OCI-LY1 (cell line): ENCODE data around the gene BCL7B.

Experiments used
- EZH2 ChIP-seq: fragments of 200-600 bp; sonication (generic), shearing (Covaris generic); IDR thresholded peaks from 2 replicates; pipeline ENCODE4 v1.8.0; 2017; ENCODE audit warnings: borderline replicate concordance, mixed run types, mild to moderate bottlenecking, antibody characterized with exemption, low read length, moderate library complexity, mixed read lengths
- TF ChIP-seq, protein P1 (sequence below): fragments of 200-600 bp; sonication (generic), shearing (Covaris generic); IDR thresholded peaks from 2 replicates; pipeline ENCODE4 v1.5.1; 2017; ENCODE audit warnings: mild to moderate bottlenecking, antibody characterized with exemption, low read length, moderate library complexity, mixed read lengths

DNA sequence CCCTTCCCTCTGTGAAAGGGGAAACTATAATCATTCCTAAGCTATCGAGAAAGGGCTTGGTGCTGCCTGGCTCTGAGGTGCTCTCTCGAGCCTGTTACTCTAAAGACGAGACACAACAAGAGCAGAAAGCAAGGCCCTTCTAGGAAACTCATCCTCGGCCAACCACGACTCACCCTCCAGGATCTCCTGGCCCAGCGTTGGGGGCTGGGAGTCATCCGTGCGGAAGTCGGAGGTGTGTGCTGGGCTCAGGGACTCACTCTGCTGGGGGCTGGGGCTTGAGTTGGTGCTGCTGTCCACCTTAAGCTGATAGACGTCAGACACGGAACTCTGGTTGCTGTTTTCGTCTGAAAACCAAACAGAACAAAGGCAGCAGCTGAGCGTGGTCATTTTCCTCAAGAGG lies 17.8 kb downstream of the BCL7B start:
- TF ChIP-seq, protein P1, sequence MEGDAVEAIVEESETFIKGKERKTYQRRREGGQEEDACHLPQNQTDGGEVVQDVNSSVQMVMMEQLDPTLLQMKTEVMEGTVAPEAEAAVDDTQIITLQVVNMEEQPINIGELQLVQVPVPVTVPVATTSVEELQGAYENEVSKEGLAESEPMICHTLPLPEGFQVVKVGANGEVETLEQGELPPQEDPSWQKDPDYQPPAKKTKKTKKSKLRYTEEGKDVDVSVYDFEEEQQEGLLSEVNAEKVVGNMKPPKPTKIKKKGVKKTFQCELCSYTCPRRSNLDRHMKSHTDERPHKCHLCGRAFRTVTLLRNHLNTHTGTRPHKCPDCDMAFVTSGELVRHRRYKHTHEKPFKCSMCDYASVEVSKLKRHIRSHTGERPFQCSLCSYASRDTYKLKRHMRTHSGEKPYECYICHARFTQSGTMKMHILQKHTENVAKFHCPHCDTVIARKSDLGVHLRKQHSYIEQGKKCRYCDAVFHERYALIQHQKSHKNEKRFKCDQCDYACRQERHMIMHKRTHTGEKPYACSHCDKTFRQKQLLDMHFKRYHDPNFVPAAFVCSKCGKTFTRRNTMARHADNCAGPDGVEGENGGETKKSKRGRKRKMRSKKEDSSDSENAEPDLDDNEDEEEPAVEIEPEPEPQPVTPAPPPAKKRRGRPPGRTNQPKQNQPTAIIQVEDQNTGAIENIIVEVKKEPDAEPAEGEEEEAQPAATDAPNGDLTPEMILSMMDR = no peak
- TF ChIP-seq EZH2 = no peak
